ENCODE data around the gene C1D. TPM values are rescaled to one million over a fixed set of nuclear protein-coding genes. Genes with fewer than 3 reads are reported as not detected.
A peak's percentile ranks its signal among the peaks of the same experiment; 100 is the strongest.

Gene C1D
- total RNA-seq, 1 experiment from 2014 or later = 21.3 TPM

GRCh38 chr2:68103030-68103708 lies 40.4 kb upstream of the C1D start:
- ChIA-PET POLR2A (ENCODE audit: low non-redundant PET) (no interaction called here), CTCF (no interaction called here)
- no peak overlapping the region for H3K27ac ChIP-seq (ENCODE audit: low read depth, low read length, poor library complexity, severe bottlenecking)
- peak; percentile 7 for DNase-seq (ENCODE audit: low spot score)
- no peaks in the 10 kb centered on the region for H3K36me3 ChIP-seq (ENCODE audit: insufficient read depth, low read length, poor library complexity, severe bottlenecking)
- no peak for TF ChIP-seq EZH2 (IDR thresholded peaks at IDR 0.05; ENCODE audit: borderline replicate concordance, low read depth, low read length, poor library complexity, severe bottlenecking)
- TF ChIP-seq CTCF (conservative IDR thresholded peaks at IDR 0.05; ENCODE audit: low read depth, low read length) = no peak
- intact Hi-C loops (cut with micrococcal nuclease; ENCODE audit: unreplicated experiment) = no loop called here
- peaks cover 4% of the 10 kb centered on the region for H3K9me3 ChIP-seq (ENCODE audit: low read depth, low read length, poor library complexity, severe bottlenecking)
- no TSS peak for BruUV-seq (replicated peaks)
- H3K4me3 ChIP-seq (ENCODE audit: low read depth, low read length, poor library complexity, severe bottlenecking) = no peak overlapping the region
- H3K27me3 ChIP-seq (replicated peaks; ENCODE audit: insufficient read depth, low read depth, low read length, poor library complexity) = no peaks in the 10 kb centered on the region
- H3K4me1 ChIP-seq (ENCODE audit: insufficient read depth, low read length, poor library complexity, severe bottlenecking) = peaks cover 1% of the 10 kb centered on the region

- CTCF ChIA-PET = no interaction called here
- BruUV-seq (replicated peaks) = no TSS peak
- Histone ChIP-seq H3K27me3 (replicated peaks; ENCODE audit: insufficient read depth, low read depth, low read length, poor library complexity) (no peaks in the 10 kb centered on the region), H3K36me3 (ENCODE audit: insufficient read depth, low read length, poor library complexity, severe bottlenecking) (no peaks in the 10 kb centered on the region), H3K4me1 (ENCODE audit: insufficient read depth, low read length, poor library complexity, severe bottlenecking) (peaks cover 5% of the 10 kb centered on the region), H3K4me3 (ENCODE audit: low read depth, low read length, poor library complexity, severe bottlenecking) (no peak overlapping the region), H3K9me3 (ENCODE audit: low read depth, low read length, poor library complexity, severe bottlenecking) (no peaks in the 10 kb centered on the region), H3K27ac (ENCODE audit: low read depth, low read length, poor library complexity, severe bottlenecking) (no peak overlapping the region)
- intact Hi-C loops (cut with micrococcal nuclease; ENCODE audit: unreplicated experiment) = no loop called here
- DNase-seq (ENCODE audit: low spot score) = no peak
- POLR2A ChIA-PET (ENCODE audit: low non-redundant PET) = no interaction called here
- no peak for TF ChIP-seq EZH2 (IDR thresholded peaks at IDR 0.05; ENCODE audit: borderline replicate concordance, low read depth, low read length, poor library complexity, severe bottlenecking)
- TF ChIP-seq CTCF (conservative IDR thresholded peaks at IDR 0.05; ENCODE audit: low read depth, low read length) = no peak
Observed at GRCh38 chr2:68100189-68100588, 37.4 kb upstream of the C1D start.

GRCh38 chr2:68099260-68099659 lies 36.5 kb upstream of the C1D start:
- intact Hi-C loops (cut with micrococcal nuclease; ENCODE audit: unreplicated experiment) = no loop called here
- no peaks in the 10 kb centered on the region for H3K27me3 ChIP-seq (replicated peaks; ENCODE audit: insufficient read depth, low read depth, low read length, poor library complexity)
- TF ChIP-seq CTCF (conservative IDR thresholded peaks at IDR 0.05; ENCODE audit: low read depth, low read length) (no peak), EZH2 (IDR thresholded peaks at IDR 0.05; ENCODE audit: borderline replicate concordance, low read depth, low read length, poor library complexity, severe bottlenecking) (no peak)
- H3K27ac ChIP-seq (ENCODE audit: low read depth, low read length, poor library complexity, severe bottlenecking) = no peak overlapping the region
- ChIA-PET CTCF (no interaction called here), POLR2A (ENCODE audit: low non-redundant PET) (no interaction called here)
- BruUV-seq (replicated peaks) = no TSS peak
- no peaks in the 10 kb centered on the region for H3K9me3 ChIP-seq (ENCODE audit: low read depth, low read length, poor library complexity, severe bottlenecking)
- no peaks in the 10 kb centered on the region for H3K36me3 ChIP-seq (ENCODE audit: insufficient read depth, low read length, poor library complexity, severe bottlenecking)
- H3K4me1 ChIP-seq (ENCODE audit: insufficient read depth, low read length, poor library complexity, severe bottlenecking) = peaks cover 5% of the 10 kb centered on the region
- no peak for DNase-seq (ENCODE audit: low spot score)
- H3K4me3 ChIP-seq (ENCODE audit: low read depth, low read length, poor library complexity, severe bottlenecking) = no peak overlapping the region
